ENCODE results near the gene LAMB4. TPM values are rescaled to one million over a fixed set of nuclear protein-coding genes. Genes with fewer than 3 reads are reported as not detected.

The LAMB4 gene
- total and polyA plus RNA-seq, 2 of the 8 experiments (the other 6 are each of a cell fraction or from before 2014, with no cell fraction given) = not detected

DNA sequence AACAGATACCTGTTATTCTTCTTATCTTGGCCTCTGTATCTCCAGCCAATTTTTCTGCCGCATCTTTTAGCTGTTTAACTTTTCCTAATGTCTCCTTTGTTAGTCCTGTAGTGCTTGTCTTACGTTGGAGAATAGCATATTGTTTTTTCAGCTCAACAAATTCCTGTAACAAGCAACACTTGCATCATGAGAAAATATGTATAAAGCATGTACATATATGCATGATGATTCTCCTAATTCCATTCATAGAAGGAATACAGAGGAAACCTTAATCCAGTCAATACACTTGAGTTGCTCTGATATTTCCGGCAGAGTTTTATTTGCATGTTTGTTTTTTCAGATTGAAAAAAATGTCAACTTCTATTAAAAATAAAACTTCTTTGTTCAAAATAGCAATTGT, 101.1 kb downstream of the LAMB4 start (continued):
- TF ChIP-seq CHD2 (IDR thresholded peaks at IDR 0.05; ENCODE audit: low read length) (no peak), TCF12 (IDR thresholded peaks at IDR 0.05; ENCODE audit: low read depth, low read length) (no peak)

All from H1 (cell line).